ENCODE measurements around the gene MED25.
A peak's percentile ranks its signal among the peaks of the same experiment; 100 is the strongest.

The MED25 gene

GRCh38 chr19:49844138-49845095, 26.3 kb downstream of the MED25 start:
- no peak for DNase-seq (ENCODE audit: low read depth, low spot score)

GRCh38 chr19:49845414-49845813, 27.3 kb downstream of the MED25 start:
- DNase-seq (ENCODE audit: low read depth, low spot score): no peak

DNA sequence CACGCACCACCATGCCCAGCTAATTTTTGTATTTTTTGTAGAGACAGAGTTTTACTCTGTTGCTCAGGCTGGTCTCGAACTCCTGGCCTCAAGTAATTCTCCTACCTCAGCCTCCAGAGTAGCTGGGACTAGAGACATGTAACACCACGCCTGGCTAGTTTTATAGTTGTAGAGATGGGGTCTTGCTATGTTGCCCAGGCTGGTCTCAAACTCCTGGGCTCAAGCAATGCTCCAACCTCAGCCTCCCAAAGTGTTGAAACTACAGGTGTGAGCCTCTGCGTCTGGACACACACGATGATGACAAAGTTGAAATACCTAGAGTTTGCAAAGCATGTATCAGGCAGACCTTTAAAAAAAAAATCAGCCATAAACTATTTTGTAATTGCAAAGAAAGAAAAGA, 28.3 kb downstream of the MED25 start:
- DNase-seq (ENCODE audit: low read depth, low spot score): no peak

GRCh38 chr19:49847731-49848696, 29.9 kb downstream of the MED25 start:
- no peak for DNase-seq (ENCODE audit: low read depth, low spot score)

- DNase-seq (ENCODE audit: low read depth, low spot score): no peak
Observed at GRCh38 chr19:49848938-49849337, 30.8 kb downstream of the MED25 start.

GRCh38 chr19:49849433-49850220, 31.5 kb downstream of the MED25 start:
- no peak for DNase-seq (ENCODE audit: low read depth, low spot score)

DNA sequence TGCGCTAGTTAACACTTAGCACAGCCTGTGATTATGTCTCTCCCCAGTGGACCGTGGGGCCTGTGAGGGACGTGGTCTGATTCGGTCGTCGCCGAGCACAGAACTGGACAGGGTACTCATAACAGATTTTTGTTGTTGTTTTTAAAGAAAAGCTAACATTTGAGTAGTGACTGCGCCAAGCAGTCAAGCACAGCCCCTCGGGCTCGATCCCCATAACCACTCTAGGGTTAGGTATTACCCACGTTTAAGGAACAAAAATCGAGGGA, 32.1 kb downstream of the MED25 start:
- no peak for DNase-seq (ENCODE audit: low read depth, low spot score)

GRCh38 chr19:49850487-49851342, 32.6 kb downstream of the MED25 start, which contains the start of gene PTOV1:
Gene PTOV1 (plus strand): TSS chr19:49851159.
- peak; percentile 78 for DNase-seq (ENCODE audit: low read depth, low spot score)

DNA sequence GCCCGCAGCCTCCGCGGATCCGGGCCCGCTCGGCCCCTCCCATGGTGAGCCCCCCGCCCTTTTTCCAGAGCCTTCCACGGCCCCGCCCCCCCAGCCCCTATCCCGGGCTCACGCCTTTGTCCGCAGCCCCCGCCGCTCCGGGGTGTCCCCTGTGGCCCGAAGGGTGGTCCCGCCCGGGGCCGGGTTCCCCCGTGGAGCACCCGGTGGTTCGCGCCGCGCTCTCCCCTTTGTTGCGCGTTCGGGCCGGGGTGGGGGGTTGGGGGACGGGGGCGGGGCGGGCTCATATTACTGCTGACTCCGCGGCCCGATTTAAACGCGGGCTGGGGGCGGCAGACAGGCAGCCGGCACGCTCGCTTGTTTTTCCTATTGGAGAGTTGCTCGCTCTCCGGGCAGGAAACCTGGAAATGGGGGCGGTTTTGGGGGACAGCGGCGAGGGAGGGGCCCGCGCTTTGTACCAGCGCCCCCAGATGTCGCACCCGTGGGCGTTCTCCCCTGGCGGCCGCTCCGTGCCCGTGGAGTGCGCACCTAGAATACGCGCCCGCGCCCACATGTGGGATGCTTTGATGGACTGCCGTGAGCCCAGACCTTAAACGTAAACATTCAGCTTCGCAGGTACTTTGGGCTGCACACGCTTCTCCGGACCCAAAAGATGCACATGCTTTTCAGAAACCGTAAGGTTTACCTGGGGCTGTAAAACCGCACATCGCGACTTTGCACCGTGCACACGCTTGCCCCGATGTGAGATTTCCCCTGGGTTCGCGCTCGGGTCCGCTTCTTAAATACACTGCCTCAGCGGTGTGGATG, 33.6 kb downstream of the MED25 start:
- no peak for DNase-seq (ENCODE audit: low read depth, low spot score)

GRCh38 chr19:49852631-49853126, 34.6 kb downstream of the MED25 start:
- DNase-seq (ENCODE audit: low read depth, low spot score): no peak

GRCh38 chr19:49853852-49854377, 35.8 kb downstream of the MED25 start:
- no peak for DNase-seq (ENCODE audit: low read depth, low spot score)

DNA sequence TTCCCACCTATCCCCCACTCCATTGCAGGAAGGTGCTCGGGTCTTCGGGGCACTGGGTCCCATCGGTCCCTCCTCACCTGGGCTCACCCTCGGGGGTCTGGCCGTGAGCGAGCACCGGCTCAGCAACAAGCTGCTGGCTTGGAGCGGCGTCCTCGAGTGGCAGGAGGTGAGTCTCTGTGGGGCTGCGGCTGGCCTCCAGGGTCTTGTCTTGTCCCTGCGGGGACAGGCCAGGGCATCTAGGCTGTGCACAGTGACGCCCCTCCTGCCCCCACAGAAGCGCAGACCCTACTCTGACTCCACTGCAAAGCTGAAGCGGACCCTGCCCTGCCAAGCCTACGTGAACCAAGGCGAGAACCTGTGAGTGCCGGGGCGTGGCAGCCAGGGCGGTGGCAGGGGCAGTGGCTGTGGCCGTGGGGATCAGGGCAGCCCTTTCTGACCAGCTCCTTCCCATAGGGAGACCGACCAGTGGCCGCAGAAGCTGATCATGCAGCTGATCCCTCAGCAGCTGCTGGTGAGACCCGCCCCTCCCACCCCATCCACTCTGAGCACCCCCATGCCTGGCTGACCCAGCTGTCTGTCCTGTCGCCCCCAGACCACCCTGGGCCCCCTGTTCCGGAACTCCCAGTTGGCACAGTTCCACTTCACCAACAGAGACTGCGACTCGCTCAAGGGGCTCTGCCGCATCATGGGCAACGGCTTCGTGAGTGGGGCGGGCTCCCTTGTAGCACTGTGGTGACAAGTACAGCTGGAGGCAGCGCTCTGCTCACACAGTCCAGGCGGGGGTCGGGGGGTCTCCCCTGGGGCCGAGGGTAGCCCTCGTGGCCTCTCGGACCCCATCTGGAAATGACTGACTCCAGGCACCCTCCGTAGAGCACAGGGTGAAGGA, 36.5 kb downstream of the MED25 start:
- DNase-seq (ENCODE audit: low read depth, low spot score): no peak

DNA sequence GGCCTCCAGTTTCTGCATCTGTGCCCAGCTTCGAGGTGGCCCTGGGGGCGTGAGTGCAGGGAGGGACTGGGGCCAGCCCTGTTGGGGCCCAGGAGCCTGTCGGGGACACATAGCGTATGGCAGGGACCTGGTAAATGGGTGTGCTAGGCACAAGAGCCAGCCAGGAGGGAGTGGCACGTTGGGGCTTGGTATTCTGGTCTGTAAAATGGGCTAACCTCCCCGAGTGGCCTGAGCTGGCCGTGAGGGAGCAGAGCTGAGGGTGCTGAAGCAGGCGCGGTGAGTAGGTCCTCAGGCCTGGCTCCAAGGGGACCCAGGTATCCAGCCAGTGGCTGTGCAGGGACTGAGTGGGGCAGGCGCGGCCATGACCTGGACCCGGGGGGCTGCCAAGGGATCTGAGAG, 37.2 kb downstream of the MED25 start:
- DNase-seq (ENCODE audit: low read depth, low spot score): no peak

GRCh38 chr19:49855676-49856573, 37.8 kb downstream of the MED25 start:
- DNase-seq (ENCODE audit: low read depth, low spot score): no peak

- no peak for DNase-seq (ENCODE audit: low read depth, low spot score)
Observed at GRCh38 chr19:49856574-49857021, 38.5 kb downstream of the MED25 start.

- no peak for DNase-seq (ENCODE audit: low read depth, low spot score)
Observed at GRCh38 chr19:49857061-49857837, 39.2 kb downstream of the MED25 start.

GRCh38 chr19:49857838-49858087, 39.7 kb downstream of the MED25 start:
- DNase-seq (ENCODE audit: low read depth, low spot score): no peak

All from smooth muscle cell of the brain vasculature (primary cell).